GM12891 (cell line): ENCODE data around the gene CCNJ.
"Not testable (repeated sequence)": the region's sequence is repeated elsewhere in the genome, so short reads cannot be mapped to it uniquely, and the experiment has no call there.

Experiments
- DNase-seq: peaks from one replicate; pipeline ENCODE4 v3.0.0; 2011; ENCODE audit warnings: low spot score; ENCODE audit not compliant: insufficient read length
- FAIRE-seq: peaks from 2 replicates; lab custom pipeline; 2011; peaks lifted over from hg19 to GRCh38; lab: Jason Lieb, UNC
- PAX5 ChIP-seq: IDR thresholded peaks from 2 replicates; pipeline ENCODE4 v1.6.1; 2011; ENCODE audit warnings: low read length, moderate library complexity, mild to moderate bottlenecking; ENCODE audit not compliant: insufficient read depth, severe bottlenecking
- POLR2A ChIP-seq: IDR thresholded peaks from 2 replicates; pipeline ENCODE4 v1.6.1; 2011; ENCODE audit warnings: low read depth, low read length, control low read depth
- POLR2AphosphoS5 ChIP-seq: IDR thresholded peaks from 2 replicates; pipeline ENCODE4 v1.6.1; 2011; ENCODE audit warnings: low read depth, low read length, control low read depth
- POU2F2 ChIP-seq: IDR thresholded peaks from 2 replicates; pipeline ENCODE4 v1.6.1; 2011; ENCODE audit warnings: low read depth, mild to moderate bottlenecking, control low read depth, low read length, moderate library complexity
- SPI1 ChIP-seq: IDR thresholded peaks from 2 replicates; pipeline ENCODE4 v1.6.1; 2011; ENCODE audit warnings: low read depth, low read length, control low read depth
- TAF1 ChIP-seq: IDR thresholded peaks from 2 replicates; pipeline ENCODE4 v1.6.1; 2011; ENCODE audit warnings: low read depth, low read length, control low read depth

Gene CCNJ

GRCh38 chr10:96025566-96025965 lies 17.8 kb upstream of the CCNJ start:
- FAIRE-seq, result peak; percentile 76
- TF ChIP-seq PAX5 (no peak), POU2F2 (no peak), POLR2AphosphoS5 (no peak), POLR2A (no peak), SPI1 (no peak), TAF1 (no peak)

GRCh38 chr10:96034625-96035024 lies 8.8 kb upstream of the CCNJ start:
- FAIRE-seq (peak; percentile 28), DNase-seq (no peak)
- TF ChIP-seq SPI1 (0 out of 2 replicates have a peak, but pooled peaks have one; percentile 26), PAX5 (no peak)

More at GRCh38 chr10:96025566-96025965, 17.8 kb upstream of the CCNJ start:
- no peak for DNase-seq

GRCh38 chr10:96038476-96039387 lies 4.7 kb upstream of the CCNJ start:
- DNase-seq, result no peak
- TF ChIP-seq TAF1 (no peak), PAX5 (no peak), POLR2A (no peak), SPI1 (no peak), POLR2AphosphoS5 (no peak), POU2F2 (no peak)
- no peak for FAIRE-seq

GRCh38 chr10:96041146-96041545 lies 2.2 kb upstream of the CCNJ start:
- DNase-seq (no peak), FAIRE-seq (no peak)
- TF ChIP-seq TAF1, result no peak

- DNase-seq (peak; percentile 56), FAIRE-seq (no peak)
- no peak for TF ChIP-seq POLR2A
- TF ChIP-seq TAF1, result no peak; the same call in 1 of the 2 replicates
- no peak for TF ChIP-seq POLR2AphosphoS5
- no peak for TF ChIP-seq SPI1
- no peak for TF ChIP-seq PAX5
- no peak for TF ChIP-seq POU2F2
Measured at GRCh38 chr10:96043893-96044715, 721 bp downstream of the CCNJ start.

- peak; percentile 62 for FAIRE-seq
- DNase-seq, result no peak
- TF ChIP-seq SPI1, result no peak
- no peak for TF ChIP-seq POLR2AphosphoS5
- no peak for TF ChIP-seq POLR2A
- no peak for TF ChIP-seq POU2F2
- no peak for TF ChIP-seq PAX5
- no peak for TF ChIP-seq TAF1
Measured at GRCh38 chr10:96044736-96045135, 1.4 kb downstream of the CCNJ start.

GRCh38 chr10:96046546-96046945 lies 3.2 kb downstream of the CCNJ start:
- FAIRE-seq, result peak; percentile 38
- DNase-seq, result no peak
- TF ChIP-seq POU2F2 (no peak), PAX5 (no peak), SPI1 (no peak), POLR2AphosphoS5 (no peak), POLR2A (no peak), TAF1 (no peak)

- FAIRE-seq (peak; percentile 45), DNase-seq (no peak)
- TF ChIP-seq POLR2AphosphoS5, result no peak
- TF ChIP-seq PAX5, result no peak
- TF ChIP-seq POU2F2, result no peak
- TF ChIP-seq TAF1, result no peak
- TF ChIP-seq POLR2A, result no peak
- TF ChIP-seq SPI1, result no peak
Measured at GRCh38 chr10:96047004-96047649, 3.7 kb downstream of the CCNJ start.

- DNase-seq, FAIRE-seq: not testable (repeated sequence)
Measured at GRCh38 chr10:96047925-96048324, 4.5 kb downstream of the CCNJ start.

GRCh38 chr10:96049340-96049739 lies 6.0 kb downstream of the CCNJ start:
- DNase-seq (no peak), FAIRE-seq (no peak)
- TF ChIP-seq PAX5, result no peak
- no peak for TF ChIP-seq SPI1
- no peak for TF ChIP-seq POLR2A
- no peak for TF ChIP-seq TAF1
- no peak for TF ChIP-seq POLR2AphosphoS5
- no peak for TF ChIP-seq POU2F2
